Measurements from ENCODE around the gene HMG20A.

The HMG20A gene

DNA sequence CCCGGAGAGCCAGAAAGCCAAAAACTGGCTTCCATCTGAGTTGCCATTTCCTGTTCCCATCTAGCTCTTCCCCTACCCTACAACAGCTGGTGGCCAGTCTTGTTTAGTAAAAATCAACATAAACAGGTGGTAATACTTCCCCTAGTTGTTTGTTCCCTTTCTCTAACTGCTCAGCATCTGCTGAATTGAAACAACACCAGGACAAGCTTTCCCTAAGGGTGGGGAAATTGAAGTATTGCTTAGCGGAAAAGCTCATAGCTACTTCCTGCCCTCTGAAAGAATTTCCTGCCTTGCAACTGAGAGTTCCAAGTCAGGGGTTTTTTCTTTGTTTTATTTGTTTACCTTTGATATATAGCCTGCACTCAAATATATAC is 66.8 kb downstream of the HMG20A start:
- TF ChIP-seq GATA2 (IDR thresholded peaks at IDR 0.05; ENCODE audit: low read depth, low read length): no peak
- TF ChIP-seq GATA3 (IDR thresholded peaks at IDR 0.05; ENCODE audit: low read depth, low read length): no peak

DNA sequence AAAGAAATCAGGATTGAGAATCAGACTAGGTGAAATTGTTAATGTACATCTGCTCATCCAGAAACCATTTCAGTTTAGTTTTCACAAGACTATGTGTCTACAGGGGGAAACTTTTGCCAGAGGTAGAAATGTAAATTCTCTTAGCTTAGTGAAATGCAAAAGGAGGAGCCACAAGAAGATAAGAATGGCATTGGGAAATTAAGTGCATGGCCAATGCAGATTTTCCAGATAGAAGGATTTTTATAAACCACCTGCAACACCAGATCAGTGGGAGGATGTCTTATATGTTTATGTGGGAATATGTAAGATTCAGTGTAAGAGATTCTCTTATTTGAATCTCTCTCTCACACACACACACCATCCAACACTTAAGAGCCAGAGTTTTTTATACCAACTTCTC is 67.2 kb downstream of the HMG20A start:
- TF ChIP-seq GATA2 (IDR thresholded peaks at IDR 0.05; ENCODE audit: low read depth, low read length) (no peak), GATA3 (IDR thresholded peaks at IDR 0.05; ENCODE audit: low read depth, low read length) (no peak)

DNA sequence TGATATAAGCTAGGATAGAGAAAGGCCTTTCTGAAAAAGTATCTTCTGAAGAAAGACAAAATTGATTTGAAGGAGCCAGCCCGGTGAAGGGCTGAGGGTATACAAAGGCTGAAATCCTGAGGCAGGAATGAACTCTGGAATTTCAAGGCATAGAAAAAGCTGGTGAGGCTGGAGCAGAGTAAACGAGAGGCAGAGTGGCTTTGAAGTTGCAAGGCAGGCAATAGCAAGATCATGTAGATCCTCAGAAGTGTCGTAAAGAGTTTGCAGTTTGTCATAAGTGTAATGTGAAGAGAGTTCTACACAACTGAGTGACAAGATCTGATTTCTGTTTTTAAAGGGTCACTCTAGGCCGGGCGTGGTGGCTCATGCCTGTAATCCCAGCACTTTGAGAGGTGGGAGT is 69.0 kb downstream of the HMG20A start:
- TF ChIP-seq GATA3 (IDR thresholded peaks at IDR 0.05; ENCODE audit: low read depth, low read length): no peak
- TF ChIP-seq GATA2 (IDR thresholded peaks at IDR 0.05; ENCODE audit: low read depth, low read length): no peak

DNA sequence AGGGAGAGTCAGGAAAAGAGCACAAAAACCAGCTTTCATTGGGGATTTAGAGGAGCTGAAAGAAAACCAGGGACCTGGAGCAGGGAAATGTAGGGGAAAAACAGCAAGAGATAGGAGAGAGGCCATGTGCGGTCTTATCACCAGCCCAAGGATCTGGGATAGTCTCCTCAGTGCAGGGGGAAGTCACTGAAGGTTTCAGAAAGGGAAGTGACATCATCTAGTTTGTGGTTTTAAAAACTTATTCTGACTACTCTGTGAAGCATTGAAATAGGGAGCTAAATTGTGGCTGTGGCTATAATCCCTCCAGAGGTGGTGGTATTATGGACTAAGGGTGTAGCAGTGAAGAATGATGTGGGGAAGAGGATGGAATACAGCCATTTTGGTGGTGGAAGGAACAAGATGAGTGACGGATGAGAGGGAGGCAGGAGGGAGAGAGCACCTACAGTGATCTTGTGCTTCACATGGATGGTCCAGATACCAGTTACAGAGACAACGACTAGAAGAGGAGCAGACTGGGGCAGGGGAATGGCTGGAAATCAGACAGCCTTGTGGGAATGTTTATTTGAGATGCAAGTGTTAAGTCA is 72.7 kb downstream of the HMG20A start:
- TF ChIP-seq GATA3 (IDR thresholded peaks at IDR 0.05; ENCODE audit: low read depth, low read length): no peak
- no peak for TF ChIP-seq GATA2 (IDR thresholded peaks at IDR 0.05; ENCODE audit: low read depth, low read length)

DNA sequence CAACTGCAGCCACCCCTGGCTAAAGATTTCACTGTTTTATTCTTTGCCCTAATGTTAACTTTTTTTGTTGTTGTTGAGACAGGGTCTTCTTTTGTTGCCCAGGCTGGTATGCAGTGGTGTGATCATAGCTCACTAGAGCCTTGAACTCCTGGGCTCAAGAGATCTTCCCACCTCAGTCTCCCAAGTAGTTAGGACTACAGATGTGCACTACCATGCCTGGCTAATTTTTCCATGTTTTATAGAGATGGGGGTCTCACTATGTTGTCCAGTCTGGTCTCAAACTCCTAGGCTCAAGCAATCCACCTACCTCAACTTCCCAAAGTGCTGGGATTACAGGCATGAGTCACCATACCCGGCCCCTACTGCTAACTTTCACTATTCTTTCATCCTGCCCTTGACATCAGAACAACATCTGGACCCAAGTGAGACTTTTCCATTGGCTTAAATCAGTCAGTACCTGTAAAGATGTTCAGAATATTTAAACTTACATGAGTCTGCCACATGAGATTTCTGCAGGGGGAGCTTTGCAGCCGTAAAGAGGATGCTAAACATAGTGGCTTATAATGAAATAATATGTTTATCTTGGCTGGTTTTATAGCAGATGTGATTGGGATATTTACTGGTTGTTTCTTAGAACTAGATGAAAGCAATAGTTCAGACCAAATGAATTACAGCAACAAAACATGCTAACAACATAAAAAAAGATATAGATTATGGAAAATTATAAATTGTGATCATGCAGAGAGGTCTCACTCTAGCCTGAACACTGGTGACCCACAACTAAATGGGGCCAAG is 73.6 kb downstream of the HMG20A start:
- no peak for TF ChIP-seq GATA2 (IDR thresholded peaks at IDR 0.05; ENCODE audit: low read depth, low read length)
- no peak for TF ChIP-seq GATA3 (IDR thresholded peaks at IDR 0.05; ENCODE audit: low read depth, low read length)

DNA sequence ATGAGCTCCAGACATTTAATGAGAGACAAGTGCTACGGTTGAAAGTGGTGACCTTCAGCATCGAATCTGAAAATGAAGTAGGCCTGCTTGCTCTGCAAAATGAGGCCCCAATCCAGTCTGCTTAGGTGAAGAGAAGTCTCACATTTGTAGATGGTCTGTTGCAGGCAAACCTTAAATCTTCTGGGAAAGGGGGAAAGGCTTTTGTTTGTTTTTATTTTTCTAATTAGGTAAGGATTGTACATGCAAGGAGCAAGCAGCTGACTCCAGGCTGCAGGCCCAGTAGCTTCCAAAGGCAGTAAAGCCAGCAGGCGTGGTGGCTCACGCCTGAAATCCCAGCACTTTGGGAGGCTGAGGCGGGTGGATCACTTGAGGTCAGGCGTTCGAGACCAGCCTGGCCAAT is 74.3 kb downstream of the HMG20A start:
- TF ChIP-seq GATA2 (IDR thresholded peaks at IDR 0.05; ENCODE audit: low read depth, low read length) (no peak), GATA3 (IDR thresholded peaks at IDR 0.05; ENCODE audit: low read depth, low read length) (no peak)

DNA sequence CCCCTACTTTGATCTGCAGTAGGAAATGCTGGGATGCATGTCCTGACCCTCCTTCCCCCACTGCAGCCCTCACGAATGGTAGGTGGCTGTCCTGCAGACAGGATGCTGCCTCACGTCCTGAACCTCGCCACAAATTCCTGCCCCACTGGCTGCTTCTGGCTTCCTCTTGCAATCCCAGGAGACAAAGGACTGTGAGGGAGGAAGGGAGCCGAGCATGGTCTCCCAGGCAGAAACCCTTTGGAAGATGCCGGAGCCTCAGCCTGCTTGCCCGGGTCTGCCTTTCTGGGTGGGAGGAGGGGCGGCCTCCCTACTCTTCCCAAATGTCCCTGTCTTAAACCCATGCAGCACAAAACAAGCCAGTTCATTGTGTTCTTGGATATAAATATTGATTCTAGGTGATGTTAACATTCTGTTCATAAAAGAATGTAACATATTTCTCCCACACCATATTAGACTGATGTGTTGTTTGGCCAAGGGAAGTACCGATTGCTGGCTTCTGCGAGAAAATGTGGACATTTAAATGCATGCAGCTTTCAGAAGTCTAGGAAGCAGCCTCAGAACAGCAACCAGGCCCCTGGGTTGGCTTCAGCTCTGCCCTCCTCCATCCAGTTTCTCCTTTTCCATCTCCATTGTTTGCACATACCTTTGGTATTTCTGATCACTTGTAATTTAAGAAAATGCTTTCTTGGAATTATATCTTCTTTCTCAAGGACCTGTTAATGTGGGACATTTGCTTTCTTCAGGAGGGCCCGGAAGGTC is 75.3 kb downstream of the HMG20A start:
- TF ChIP-seq GATA3 (IDR thresholded peaks at IDR 0.05; ENCODE audit: low read depth, low read length) (no peak), GATA2 (IDR thresholded peaks at IDR 0.05; ENCODE audit: low read depth, low read length) (no peak)

DNA sequence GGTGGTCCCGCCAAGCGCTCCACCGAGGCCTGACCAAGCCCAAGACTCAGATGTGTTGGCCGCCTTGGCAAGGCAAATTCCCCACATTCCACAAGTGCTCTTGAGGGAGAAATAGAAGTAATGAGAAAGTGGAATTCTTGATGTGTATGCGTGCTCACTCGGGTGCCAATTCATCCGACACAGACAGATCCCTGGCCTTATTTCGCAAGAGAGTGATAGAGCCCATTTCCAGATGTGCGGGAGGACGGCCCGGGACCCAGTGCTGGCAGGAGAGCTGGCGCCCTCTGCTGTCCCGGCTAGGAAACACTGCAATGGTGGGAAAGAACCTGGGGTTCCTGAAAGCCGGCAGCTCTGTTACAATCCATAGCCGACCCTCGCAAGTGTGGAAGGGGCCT is 76.0 kb downstream of the HMG20A start:
- no peak for TF ChIP-seq GATA2 (IDR thresholded peaks at IDR 0.05; ENCODE audit: low read depth, low read length)
- no peak for TF ChIP-seq GATA3 (IDR thresholded peaks at IDR 0.05; ENCODE audit: low read depth, low read length)

DNA sequence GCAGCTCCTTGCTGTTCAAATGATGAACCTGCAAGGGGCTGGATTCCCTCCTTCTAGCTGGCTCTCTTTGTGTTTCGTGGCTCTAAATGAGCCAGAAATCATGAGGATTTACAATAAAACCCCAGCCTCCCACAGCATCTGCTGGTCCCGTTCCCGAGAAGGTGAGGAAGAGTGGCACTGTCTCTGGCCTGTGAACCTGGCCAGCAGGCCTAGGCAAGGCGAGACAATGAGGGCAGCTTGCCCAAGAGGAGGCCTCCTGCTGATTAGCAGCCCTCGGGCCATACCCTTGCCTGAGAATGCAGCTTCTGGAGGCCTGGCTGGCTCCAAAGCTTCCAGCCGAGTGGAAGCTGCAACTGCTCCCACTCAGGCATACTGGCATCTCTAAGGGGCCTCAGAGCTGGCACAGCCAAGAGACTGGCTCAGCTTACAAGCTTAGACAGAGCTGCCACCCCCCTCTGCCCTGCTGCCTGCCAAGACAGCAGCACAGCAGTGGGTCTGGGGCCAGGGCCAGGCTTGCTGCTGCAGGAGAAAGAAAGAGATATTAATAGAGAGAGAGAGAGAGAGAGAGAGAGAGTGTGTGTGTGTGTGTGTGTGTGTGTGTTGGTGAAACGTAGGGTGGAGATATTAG is 76.5 kb downstream of the HMG20A start:
- TF ChIP-seq GATA3 (IDR thresholded peaks at IDR 0.05; ENCODE audit: low read depth, low read length) (no peak), GATA2 (IDR thresholded peaks at IDR 0.05; ENCODE audit: low read depth, low read length) (no peak; the same call in 1 of the 2 replicates)

DNA sequence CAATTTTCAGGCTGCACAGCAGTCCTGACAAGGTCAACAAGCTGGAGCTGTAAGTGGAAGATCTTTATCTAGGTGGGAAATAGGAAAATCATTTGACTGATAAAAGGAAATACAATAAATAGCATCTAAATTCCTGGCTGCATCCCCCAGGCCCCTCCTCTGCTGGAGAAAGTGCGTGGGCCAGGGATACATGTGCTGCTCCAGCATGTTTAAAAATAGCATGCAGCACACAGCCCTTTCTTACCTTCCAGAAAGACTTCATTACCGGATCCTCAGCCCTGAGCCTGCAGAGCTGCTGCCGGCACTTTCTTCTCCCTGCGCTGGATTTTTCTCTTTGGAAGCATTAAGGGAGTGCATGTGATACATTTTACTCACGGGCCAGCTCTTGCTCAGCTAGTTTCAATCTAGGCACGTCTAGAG is 77.3 kb downstream of the HMG20A start:
- TF ChIP-seq GATA2 (IDR thresholded peaks at IDR 0.05; ENCODE audit: low read depth, low read length) (peak; percentile 91), GATA3 (IDR thresholded peaks at IDR 0.05; ENCODE audit: low read depth, low read length) (peak; percentile 77)

DNA sequence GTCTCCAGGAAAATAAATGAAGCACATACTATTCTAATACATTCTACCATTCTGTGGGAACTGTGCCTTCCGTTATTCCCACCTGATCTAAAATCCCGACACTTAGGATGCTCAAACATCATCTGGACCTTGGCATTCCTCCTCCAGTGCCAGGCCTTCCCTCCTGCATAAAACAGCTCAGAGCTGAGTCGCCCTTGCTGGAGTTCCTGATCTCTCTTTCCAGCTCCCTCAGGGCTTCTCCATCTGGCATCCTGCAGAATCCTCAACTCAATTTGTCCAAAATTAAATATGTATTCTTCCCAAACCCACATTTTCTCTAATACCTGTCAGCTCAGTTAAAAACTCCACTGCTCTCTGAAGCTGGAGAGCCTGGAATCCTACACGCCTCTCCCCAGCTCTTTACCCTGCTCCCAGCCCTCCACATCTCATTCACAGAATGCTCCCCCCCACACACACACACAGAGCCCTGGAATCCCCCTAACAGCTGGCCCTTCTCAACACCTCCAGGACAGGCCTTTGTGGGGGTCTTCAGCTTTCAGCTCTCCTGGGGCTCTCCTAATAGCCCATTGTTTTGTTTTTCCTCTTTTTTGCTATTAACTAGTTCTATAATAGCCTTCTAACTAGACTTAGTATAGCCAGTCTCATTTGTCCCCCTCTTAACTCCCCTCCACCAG is 78.5 kb downstream of the HMG20A start:
- no peak for TF ChIP-seq GATA2 (IDR thresholded peaks at IDR 0.05; ENCODE audit: low read depth, low read length)
- no peak for TF ChIP-seq GATA3 (IDR thresholded peaks at IDR 0.05; ENCODE audit: low read depth, low read length)

DNA sequence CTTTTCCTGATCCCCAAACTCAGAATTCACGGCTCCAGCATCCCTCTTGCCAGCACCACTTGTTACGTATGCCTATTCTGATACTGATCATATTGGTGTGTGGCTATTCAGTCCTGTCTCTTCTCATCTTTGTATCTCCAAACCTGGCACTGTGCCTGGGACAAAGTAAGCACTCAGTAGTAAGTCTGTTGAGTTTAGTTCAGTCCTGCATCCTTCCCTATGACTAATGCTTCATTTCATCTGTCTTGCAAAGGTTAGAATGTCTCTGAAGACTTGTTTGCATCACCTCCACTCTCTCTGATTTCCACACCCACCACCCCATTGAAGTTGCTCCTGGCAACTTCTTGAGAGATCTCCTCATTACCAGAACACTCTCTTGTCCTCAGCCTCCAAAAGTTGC is 80.3 kb downstream of the HMG20A start:
- TF ChIP-seq GATA2 (IDR thresholded peaks at IDR 0.05; ENCODE audit: low read depth, low read length) (no peak), GATA3 (IDR thresholded peaks at IDR 0.05; ENCODE audit: low read depth, low read length) (no peak)

DNA sequence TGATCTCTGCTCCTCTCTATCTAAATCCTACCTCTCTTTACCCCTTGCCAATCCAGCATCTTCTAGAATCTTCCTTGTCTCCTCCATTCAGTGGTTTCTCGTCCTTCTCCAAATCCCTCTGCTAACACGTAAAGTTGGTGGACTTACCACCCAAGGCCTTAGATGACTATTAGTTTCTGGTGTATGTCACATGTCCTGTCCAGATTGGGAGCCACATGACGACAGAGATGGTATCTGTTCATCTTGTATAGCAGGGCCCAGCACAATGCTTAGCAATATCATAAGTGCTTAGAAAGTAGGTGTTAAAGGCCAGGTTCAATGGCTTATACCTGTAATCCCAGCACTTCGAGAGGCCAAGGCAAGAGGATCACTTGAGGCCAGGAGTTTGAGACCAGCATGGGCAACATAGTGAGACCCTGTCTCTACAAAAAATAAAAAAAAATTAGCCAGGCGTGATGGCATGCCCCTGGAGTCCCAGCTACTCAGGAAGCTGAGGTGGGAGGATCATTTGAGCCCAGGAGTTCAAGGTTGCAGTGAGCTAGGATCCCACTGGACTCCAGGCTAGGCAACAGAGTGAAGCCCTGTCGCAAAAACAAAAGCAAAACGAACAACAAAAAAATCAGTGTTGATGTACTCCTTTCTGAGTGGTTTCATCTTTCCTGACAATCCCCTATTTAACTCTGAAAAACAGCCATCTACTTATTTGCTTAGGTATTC is 81.8 kb downstream of the HMG20A start:
- TF ChIP-seq GATA2 (IDR thresholded peaks at IDR 0.05; ENCODE audit: low read depth, low read length): peak; percentile 36; the same call in 1 of the 2 replicates
- no peak; the same call in 1 of the 2 replicates for TF ChIP-seq GATA3 (IDR thresholded peaks at IDR 0.05; ENCODE audit: low read depth, low read length)

Data from SH-SY5Y (cell line).